GM04504 (cell line): ENCODE data around the gene MYH9.
"Not testable (repeated sequence)": the region's sequence is repeated elsewhere in the genome, so short reads cannot be mapped to it uniquely, and the experiment has no call there.

Experiments
- DNase-seq: peaks from one replicate; pipeline ENCODE4 v3.0.0-alpha.2; 2012; ENCODE audit warnings: low read depth

The MYH9 gene

GRCh38 chr22:36387959-36388726 is at the start of gene MYH9:
MYH9 (minus strand) TSS chr22:36387967; CDS start chr22:36349236, 38,731 bp downstream.
- DNase-seq = peak; percentile 100

- no peak for DNase-seq
Measured at GRCh38 chr22:36435516-36436415, 48.0 kb upstream of the MYH9 start.

- DNase-seq = no peak
Measured at GRCh38 chr22:36433318-36434231, 45.8 kb upstream of the MYH9 start.

- no peak for DNase-seq
Measured at GRCh38 chr22:36432592-36433317, 45.0 kb upstream of the MYH9 start.

- DNase-seq = no peak
Measured at GRCh38 chr22:36431977-36432376, 44.2 kb upstream of the MYH9 start.

- DNase-seq = no peak
Measured at GRCh38 chr22:36430863-36431262, 43.1 kb upstream of the MYH9 start.

GRCh38 chr22:36427952-36428351 is 40.2 kb upstream of the MYH9 start:
- DNase-seq = not testable (repeated sequence)

- no peak for DNase-seq
Measured at GRCh38 chr22:36425977-36426523, 38.3 kb upstream of the MYH9 start.

- no peak for DNase-seq
Measured at GRCh38 chr22:36424901-36425579, 37.3 kb upstream of the MYH9 start.

- DNase-seq = not testable (repeated sequence)
Measured at GRCh38 chr22:36424466-36424865, 36.7 kb upstream of the MYH9 start.

- no peak for DNase-seq
Measured at GRCh38 chr22:36423461-36424404, 36.0 kb upstream of the MYH9 start.

- DNase-seq = no peak
Measured at GRCh38 chr22:36422287-36423014, 34.7 kb upstream of the MYH9 start.

GRCh38 chr22:36419912-36420882 is 32.4 kb upstream of the MYH9 start:
- DNase-seq = no peak

GRCh38 chr22:36419177-36419911 is 31.6 kb upstream of the MYH9 start:
- DNase-seq = no peak

GRCh38 chr22:36417281-36417686 is 29.5 kb upstream of the MYH9 start:
- no peak for DNase-seq

- no peak for DNase-seq
Measured at GRCh38 chr22:36415415-36416168, 27.8 kb upstream of the MYH9 start.
